ENCODE measurements around the gene A2ML1. TPM values are rescaled to one million over a fixed set of nuclear protein-coding genes. Genes with fewer than 3 reads are reported as not detected.
"Not testable (repeated sequence)": the region's sequence is repeated elsewhere in the genome, so short reads cannot be mapped to it uniquely, and the experiment has no call there.

The A2ML1 gene
- total RNA-seq: not detected in 2 replicates

DNA sequence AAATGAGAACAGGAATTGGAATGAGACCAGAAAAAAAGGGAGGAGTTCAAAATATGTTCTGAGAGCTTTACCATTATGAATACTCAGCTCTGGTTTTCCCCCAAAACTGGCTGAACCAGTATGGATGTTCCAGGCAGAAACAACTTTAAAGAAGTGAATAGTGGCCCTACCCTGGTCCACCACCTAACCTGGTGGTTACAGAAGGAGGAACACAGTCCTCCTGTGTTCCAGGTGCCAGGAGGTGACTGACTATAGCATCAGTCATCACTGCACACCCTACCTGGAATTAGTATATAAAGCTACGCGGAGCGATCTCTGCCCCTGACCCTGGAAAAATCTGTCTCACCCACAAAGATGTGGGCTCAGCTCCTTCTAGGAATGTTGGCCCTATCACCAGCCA lies at the start of gene A2ML1:
A2ML1 (plus strand) TSS at position 324 of the 400 bp plus-strand sequence; CDS start at position 355, 31 bp downstream.
- DNase-seq (ENCODE audit: extremely low read depth, low read depth, low spot score): no peak

DNA sequence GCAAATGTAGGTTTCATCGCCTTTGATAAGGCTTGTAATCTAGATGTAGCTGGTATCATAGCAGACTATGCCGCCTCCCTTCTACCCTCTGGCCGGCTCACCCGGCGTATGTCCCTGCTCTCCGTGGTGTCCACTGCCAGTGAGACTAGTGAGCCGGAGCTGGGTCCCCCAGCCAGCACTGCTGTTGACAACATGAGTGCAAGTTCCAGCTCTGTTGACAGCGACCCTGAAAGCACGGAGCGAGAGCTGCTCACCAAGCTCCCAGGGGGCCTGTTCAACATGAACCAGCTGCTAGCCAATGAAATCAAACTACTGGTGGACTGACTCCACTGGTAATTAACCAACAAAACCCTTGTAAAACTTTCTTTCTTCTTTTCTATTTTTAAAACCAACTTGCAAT lies 49.0 kb upstream of the A2ML1 start:
- no peak for DNase-seq (ENCODE audit: extremely low read depth, low read depth, low spot score)

DNA sequence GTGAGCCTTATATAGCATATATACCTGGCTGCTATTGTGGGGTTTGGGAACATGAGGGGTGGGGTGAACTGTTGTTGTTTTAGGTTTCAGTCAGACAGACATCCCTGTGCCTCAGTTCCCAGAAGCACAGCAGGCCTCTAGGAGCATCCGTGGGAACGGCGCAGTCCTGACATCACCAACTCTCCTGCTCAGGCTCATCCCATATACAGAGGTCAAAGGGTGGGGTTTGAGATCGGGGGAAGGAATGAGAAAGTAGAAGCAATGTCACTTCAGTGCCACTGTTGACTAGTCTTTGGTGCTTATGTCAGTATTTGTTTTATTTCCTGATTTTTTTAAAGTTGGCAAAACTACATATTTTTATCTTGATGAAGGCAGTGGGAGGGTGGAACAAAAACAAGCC lies 43.1 kb upstream of the A2ML1 start:
- no peak for DNase-seq (ENCODE audit: extremely low read depth, low read depth, low spot score)

DNA sequence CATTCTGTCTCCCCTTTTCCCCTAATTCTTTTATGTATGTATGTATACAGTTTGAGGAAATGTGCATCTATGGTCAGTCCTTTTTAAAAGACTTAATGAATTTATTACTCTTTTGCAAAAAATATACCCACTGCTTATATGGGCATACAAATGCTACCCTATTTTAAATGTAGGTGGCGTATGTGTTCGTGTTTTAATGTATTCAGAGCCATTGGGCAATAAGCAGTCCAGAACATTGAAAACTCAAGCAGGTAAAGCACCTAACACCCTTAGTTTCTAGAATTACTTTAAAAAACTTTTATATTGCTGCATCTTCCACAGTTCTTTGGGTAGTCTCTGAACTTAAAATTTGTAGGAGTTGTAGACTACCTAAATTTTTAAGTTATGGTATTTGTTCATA lies 42.6 kb upstream of the A2ML1 start:
- no peak for DNase-seq (ENCODE audit: extremely low read depth, low read depth, low spot score)

DNA sequence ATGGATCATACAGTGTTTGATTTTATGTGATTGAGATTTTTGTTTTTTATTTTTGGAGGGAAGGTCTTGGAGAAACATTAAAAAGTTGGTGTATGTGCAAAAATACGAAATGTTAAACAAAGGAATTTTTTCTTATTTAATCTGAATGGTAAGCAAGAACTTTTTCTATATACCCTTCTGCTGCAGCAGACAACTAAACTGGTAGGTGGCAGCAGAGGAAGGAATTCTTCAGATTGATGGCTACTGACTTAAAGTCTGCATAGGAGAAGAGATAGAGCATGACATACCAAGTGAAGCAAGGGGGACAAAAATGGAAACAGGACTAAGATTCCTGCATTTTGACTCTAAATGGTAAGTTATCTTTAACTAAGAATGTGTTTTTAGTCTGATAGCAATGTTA lies 42.0 kb upstream of the A2ML1 start:
- DNase-seq (ENCODE audit: extremely low read depth, low read depth, low spot score): no peak

DNA sequence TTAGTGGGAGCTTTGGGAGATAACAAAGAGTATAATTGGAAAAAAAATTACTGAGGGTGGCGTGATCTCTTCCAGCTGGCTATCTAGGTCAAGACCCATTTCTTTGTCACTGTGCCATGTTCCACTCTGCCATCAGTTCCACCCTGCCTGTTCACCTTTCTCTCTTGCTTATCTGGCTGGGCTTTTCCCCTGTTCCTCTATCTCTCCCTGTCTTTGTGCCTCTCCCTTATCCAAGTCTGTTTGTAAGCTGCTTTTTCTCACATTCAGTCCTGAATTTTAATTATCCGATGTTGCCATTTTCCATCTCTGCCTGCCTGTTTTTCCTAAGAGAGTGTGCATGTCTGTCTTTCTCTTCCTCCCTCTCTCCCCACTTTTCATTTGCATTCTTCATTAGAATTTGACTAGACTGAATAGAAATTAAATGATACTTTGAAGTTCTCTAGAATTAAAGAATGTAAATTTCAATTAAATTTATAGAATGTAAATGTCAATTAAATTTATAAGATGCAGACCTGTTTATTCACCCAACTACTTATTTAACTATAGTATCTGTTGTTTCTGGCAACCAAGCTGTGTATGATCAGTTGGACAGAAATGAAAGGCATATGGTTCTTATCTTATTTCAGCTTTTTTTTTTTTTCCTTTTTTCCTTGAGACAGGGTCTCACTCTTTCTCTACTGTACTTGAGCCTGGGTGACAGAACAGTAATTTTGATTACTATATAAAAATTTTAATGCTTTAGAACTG lies 40.9 kb upstream of the A2ML1 start:
- no peak for DNase-seq (ENCODE audit: extremely low read depth, low read depth, low spot score)

DNA sequence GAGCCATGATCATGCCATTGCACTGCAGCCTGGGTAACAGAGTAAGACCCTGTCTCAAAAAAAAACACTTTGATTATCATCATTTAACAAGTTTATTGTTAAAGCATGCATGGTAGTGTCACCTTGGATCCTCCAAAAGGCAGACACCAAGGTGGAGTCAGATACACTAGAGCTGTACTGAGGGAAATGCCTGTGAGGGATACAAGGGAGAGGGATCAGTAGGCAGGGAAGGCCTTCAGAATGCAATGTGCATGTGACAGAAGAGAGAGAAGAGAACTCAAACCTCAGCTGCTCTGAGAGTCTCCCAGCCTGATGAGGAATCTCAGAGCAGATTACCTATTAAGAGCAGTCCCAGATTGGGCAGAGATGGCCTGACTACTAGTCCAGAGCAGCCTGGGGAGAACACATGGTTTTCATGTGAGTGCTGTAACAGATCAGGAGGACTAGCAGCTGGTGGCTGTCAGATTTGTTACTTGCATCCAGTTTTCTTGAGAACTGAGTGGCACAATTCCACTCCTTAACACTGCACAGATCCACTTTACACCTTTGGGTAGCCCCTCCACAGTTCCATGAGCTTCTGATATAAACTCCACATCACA lies 38.0 kb upstream of the A2ML1 start:
- DNase-seq (ENCODE audit: extremely low read depth, low read depth, low spot score): no peak

DNA sequence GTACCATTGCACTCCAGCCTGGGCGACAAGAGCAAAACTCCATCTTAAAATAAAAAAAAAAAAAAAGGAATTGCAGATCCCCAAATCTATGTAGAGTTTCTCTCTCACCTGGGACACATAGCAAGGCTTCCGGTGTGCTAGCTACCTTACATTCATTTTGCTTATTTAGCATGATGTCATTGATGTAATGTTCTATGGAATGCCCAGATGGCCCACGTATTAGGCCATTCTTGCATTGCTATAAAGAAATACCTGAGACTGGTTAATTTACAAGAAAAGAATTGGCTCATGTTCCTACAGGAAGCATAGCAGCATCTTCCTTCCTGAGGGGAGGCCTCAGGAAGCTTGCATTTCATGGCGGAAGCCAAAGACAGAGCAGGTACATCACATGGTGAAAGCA lies 36.9 kb upstream of the A2ML1 start:
- DNase-seq (ENCODE audit: extremely low read depth, low read depth, low spot score): no peak

DNA sequence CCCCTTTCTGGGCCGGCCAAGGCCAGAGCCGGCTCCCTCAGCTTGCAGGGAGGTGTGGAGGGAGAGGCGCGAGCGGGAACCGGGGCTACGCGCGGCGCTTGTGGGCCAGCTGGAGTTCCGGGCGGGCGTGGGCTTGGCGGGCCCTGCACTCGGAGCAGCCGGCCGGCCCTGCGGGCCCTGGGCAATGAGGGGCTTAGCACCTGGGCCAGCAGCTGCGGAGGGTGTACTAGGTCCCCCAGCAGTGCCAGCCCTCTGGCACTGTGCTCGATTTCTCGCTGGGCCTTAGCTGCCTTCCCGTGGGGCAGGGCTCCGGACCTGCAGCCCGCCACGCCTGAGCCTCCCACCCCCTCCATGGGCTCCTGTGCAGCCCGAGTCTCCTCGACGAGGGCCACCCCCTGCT lies 35.2 kb upstream of the A2ML1 start:
- DNase-seq (ENCODE audit: extremely low read depth, low read depth, low spot score): not testable (repeated sequence)

DNA sequence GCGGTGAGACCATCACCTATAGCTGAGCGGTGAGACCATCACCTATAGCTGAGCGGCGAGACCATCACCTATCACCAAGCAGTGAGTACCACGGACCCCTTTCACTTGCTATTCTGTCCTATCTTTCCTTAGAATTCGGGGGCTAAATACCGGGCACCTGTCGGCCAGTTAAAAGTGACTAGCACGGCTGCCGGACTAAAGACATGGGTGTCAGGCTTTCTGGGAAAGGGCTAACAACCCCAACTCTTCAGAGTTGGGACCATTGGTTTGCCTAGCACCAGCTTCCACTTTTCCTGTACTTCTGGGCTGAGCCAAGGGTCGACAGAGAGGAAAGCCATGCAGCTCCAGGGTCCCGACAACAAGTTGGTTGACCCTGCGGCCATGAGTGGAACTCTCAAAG lies 33.7 kb upstream of the A2ML1 start:
- DNase-seq (ENCODE audit: extremely low read depth, low read depth, low spot score): not testable (repeated sequence)

DNA sequence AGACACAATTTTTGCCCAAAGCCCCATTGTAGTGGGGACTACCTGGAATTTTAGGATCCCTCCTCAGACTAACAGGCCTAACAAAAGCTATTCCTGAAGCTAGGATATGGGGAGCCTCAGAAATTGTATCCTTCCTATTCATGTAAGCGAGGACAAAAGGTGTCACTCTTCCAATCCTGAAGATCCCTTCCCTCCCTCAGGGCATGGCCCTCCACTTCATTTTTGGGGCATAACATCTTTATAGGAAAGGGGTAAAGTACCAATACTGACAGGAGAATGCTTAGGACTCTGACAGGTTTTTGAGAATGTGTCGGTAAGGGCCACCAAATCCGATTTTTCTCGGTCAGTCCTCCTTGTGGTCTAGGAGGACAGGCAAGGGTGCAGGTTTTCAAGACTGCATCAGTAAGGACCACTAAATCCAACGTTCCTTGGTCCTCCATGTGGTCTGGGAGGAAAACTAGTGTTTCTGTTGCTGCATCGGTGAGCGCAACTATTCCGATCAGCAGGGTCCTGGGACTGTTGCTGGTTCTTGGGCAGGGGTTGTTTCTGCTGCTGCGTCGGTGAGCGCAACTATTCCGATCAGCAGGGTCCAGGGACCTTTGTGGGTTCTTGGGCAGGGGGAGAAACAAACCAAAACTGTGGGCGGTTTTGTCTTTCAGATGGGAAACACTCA lies 32.9 kb upstream of the A2ML1 start:
- not testable (repeated sequence) for DNase-seq (ENCODE audit: extremely low read depth, low read depth, low spot score)

DNA sequence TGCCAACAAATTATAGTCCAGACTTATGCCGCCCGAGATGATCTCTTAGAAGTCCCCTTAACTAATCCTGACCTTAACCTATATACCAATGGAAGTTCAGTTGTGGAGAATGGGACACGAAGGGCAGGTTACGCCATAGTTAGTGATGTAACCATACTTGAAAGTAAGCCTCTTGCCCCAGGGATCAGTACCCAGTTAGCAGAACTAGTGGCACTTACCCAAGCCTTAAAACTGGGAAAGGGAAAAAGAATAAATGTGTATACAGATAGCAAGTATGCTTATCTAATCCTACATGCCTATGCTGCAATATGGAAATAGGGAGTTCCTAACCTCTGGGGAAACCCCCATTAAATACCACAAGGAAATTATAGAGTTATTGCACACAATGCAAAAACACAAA lies 29.2 kb upstream of the A2ML1 start:
- not testable (repeated sequence) for DNase-seq (ENCODE audit: extremely low read depth, low read depth, low spot score)

DNA sequence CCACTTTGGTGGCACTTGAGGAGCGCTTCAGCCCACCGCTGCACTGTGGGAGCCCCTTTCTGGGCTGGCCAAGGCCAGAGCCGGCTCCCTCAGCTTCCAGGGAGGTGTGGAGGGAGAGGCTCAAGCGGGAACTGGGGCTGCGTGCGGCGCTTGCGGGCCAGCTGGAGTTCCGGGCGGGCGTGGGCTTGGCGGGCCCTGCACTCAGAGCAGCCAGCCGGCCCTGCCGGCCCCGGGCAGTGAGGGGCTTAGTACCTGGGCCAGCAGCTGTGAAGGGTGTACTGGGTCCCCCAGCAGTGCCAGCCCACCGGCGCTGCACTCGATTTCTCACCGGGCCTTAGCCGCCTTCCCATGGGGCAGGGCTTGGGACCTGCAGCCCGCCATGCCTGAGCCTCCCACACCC lies 27.8 kb upstream of the A2ML1 start:
- not testable (repeated sequence) for DNase-seq (ENCODE audit: extremely low read depth, low read depth, low spot score)

DNA sequence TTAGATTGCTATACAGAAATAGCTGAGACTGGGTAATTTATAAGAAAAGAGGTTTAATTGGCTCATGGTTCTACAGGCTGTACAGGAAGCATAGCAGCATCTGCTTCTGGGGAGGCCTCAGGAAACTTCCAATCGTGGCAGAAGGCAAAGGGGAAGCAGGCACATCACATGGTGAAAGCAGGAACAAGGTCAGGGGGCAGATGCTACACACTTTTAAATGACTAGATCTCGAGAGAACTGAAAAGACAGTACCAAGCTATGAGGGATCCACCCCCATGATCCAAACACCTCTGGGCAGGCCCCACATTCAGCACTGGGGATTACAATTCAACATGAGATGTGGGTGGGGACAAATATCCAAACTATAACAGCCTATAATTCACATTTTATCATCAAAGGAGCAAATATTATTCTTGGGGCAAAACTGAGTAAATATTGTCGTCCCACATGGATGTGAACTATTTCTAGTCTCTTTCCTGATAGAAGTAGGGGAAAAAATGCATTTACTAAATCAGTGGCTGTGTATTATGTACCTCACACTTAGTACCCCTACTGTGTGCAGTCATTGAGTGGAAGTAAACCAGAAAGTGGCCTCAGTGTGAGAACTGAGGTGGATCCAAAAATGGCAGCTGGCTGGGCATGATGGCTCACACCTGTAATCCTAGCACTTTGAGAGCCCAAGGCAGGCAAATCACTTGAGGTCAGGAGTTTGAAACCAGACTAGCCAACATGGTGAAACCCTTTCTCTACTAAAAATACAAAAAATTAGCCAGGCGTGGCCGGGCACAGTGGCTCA lies 25.4 kb upstream of the A2ML1 start:
- no peak for DNase-seq (ENCODE audit: extremely low read depth, low read depth, low spot score)

DNA sequence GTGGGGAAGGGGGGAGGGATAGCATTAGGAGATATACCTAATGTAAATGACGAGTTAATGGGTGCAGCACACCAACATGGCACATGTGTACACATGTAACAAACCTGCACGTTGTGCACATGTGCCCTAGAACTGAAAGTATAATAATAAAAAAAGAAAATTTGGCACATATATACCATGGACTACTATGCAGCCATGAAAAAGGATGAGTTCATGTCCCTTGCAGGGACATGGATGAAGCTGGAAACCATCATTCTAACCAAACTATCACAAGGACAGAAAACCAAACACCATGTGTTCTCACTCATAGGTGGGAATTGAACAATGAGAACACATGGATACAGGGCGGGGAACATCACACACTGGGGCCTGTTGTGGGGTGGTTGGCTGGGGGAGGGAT lies 21.2 kb upstream of the A2ML1 start:
- DNase-seq (ENCODE audit: extremely low read depth, low read depth, low spot score): not testable (repeated sequence)

DNA sequence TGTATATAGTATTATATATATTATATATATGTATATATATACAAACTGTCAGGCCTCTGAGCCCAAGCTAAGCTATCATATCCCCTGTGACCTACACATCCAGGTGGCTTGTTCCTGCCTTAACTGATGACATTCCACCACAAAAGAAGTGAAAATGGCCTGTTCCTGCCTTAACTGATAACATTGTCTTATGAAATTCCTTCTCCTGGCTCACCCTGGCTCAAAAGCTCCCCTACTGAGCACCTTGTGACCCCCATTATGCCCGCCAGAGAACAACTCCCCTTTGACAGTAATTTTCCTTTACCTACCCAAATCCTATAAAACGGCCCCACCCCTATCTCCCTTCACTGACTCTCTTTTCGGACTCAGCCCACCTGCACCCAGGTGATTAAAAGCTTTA lies 17.6 kb upstream of the A2ML1 start:
- DNase-seq (ENCODE audit: extremely low read depth, low read depth, low spot score): not testable (repeated sequence)

DNA sequence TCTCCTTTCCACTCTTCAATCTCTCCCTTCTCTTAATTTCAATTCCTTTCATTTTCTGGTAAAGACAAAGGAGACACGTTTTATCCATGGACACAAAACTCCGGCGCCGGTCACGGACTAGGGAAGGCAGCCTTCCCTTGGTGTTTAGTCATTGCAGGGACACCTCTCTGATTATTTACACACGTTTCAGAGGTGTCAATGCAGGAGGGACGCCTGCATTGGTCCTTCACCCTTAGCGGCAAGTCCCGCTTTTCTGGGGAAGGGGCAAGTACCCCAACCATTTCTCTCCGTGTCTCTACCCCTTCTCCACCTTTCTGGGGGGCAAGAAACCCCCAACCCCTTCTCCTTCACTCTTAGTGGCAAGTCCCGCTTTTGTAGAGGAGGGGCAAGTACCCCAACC lies 16.9 kb upstream of the A2ML1 start:
- DNase-seq (ENCODE audit: extremely low read depth, low read depth, low spot score): not testable (repeated sequence)

DNA sequence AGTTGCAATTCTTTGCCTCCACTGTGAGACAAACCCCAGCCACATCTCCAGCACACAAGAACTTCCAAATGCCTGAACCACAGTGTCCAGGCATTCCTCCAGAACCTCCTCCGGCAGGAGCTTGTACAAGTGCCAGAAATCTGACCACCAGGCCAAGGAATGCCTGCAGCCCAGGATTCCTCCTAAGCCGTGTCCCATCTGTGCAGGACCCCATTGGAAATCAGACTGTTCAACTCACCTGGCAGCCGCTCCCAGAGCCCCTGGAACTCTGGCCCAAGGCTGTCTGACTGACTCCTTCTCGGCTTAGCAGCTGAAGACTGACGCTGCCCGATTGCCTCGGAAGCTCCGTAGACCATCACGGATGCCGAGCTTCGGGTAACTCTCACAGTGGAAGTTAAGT lies 15.3 kb upstream of the A2ML1 start:
- DNase-seq (ENCODE audit: extremely low read depth, low read depth, low spot score): not testable (repeated sequence)

DNA sequence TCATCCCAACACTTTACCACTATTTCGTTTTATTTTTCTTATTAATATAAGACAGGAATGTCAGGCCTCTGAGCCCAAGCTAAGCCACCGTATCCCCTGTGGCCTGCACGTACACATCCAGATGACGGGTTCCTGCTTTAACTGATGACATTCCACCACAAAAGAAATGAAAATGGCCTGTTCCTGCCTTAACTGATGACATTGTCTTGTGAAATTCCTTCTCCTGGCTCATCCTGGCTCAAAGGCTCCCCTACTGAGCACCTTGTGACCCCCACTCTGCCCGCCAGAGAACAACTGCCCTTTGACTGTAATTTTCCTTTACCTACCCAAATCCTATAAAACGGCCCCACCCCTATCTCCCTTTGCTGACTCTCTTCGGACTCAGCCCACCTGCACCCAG lies 12.3 kb upstream of the A2ML1 start:
- not testable (repeated sequence) for DNase-seq (ENCODE audit: extremely low read depth, low read depth, low spot score)

DNA sequence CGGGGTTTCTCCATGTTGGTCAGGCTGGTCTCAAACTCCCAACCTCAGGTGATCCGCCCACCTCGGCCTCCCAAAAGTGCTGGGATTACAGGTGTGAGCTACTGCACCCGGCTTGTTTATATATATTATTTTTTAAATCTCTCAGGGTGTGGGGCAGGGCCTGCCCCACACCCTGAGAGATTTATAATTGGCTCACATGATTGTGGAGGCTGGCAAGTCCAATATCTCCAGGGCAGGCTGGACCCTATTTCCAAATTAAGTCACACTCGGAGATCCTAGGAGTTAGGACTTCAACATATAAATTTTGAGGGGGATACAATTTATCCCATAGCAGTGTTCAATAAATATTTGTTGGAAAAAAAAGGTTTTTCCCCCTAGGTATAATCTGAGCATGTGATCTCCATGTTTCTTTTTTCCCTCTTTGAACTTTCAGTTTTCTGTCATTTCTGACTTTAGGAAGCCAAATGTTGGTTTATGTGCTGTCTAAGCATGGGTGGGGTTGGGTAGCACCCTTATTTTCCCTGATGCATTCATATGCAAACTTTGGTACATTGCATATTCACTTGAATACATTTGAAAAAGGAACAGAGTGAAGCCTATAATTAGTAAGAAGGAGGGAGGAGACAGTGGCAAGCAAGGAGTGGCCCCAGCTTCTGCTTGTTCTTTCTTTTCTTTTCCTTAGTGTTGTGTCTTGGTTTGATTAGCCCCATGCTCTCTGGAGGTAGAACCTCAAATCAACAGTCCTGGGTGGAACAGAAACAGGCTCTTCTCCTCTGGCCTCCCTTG lies 8.7 kb upstream of the A2ML1 start:
- DNase-seq (ENCODE audit: extremely low read depth, low read depth, low spot score): no peak

Measured in glomerular endothelial cell (primary cell).